Measurements from ENCODE around the gene RGS6. TPM values are rescaled to one million over a fixed set of nuclear protein-coding genes. Genes with fewer than 3 reads are reported as not detected.

RGS6 gene
- total RNA-seq, 1 donor from 2014 or later: not detected

DNA sequence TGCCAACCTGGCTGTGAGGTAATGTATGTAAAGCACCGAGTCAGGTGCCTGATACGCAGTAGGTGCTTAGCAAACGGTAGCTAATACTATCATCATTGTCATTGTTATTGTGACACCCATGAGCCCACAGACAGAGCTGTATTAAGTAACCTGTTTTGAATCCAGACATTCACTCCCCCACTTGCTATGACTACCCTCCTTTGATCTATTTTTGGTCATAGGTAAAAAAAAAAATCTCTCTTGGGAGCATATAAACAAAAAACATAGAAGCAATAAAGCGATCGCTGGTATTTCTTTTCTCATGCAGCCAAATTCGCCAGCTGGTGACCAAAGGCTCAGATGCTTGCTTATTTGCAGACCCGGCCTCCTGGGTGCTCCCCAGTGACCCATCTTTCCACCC lies 631.4 kb downstream of the RGS6 start:
- DNase-seq (ENCODE audit: extremely low read depth, low read depth, low spot score): no peak

GRCh38 chr14:72565149-72565559 lies 632.9 kb downstream of the RGS6 start:
- DNase-seq (ENCODE audit: extremely low read depth, low read depth, low spot score): no peak

- DNase-seq (ENCODE audit: extremely low read depth, low read depth, low spot score): no peak
Observed at GRCh38 chr14:72565917-72566316, 633.7 kb downstream of the RGS6 start.

GRCh38 chr14:72567226-72567625 lies 635.0 kb downstream of the RGS6 start:
- DNase-seq (ENCODE audit: extremely low read depth, low read depth, low spot score): no peak

DNA sequence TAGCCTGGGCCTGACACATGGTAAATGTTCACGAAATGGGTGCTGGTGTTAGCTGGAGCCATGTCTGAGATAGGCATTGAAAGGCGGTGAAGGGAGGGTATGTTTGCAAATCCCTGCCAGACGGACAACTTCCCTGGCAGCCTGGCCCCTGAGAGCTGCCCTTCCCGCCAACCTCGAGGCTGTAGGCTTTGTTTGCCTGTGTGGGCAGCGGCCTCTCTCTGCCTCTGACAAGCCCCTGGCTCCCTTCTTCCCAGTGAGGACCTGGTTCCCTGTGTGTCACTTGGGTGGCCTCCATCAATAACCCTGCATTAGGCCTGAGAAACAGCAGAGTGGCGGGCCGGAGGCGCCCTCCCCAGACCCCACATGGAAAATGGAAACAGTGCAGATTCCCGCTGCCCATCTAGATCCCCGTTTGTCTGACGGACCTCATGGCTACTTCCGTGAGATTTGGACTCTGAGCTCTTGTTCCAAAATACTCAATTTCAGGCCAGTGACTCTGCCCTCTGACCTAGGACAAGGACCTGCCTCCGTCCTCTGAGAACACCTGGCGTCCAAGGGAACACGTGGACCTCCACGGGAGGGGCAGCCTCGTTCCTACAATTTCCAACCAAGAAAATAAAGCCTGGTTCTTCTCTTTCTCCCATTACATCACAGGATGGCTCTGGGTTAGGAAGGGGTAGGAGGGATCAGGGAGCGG lies 636.2 kb downstream of the RGS6 start:
- no peak for DNase-seq (ENCODE audit: extremely low read depth, low read depth, low spot score)

DNA sequence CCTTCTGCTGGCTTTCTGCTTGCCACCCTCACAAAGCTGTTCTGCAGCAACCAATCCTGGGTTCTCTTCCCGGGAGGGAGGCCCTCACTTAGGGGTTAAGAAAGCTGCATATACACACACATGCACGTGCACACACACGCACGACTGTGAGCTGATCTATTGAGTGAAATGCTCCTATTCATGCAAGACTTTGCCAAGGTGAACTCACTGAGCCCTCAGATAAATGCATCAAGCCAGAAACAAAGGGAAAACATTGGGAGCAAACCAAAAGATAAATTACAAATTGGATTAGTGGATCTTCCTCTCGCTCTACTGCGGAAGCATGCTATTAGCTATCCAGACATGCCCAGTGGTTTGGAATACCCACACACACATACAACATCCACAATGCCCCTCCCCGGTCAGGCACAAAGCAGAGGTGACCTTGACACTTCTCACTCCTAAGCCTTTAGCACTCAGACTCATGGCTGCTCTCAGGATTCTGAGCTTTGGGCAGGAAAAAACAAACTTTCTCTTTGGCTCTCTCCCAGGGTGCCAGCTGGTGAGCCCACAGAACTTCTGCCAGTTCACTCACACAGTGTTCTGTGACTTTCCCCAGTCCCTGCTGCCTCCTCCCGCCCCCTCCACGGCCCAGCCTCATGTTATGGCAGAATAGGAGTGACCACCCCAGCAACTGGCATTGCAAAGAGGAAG lies 641.6 kb downstream of the RGS6 start:
- DNase-seq (ENCODE audit: extremely low read depth, low read depth, low spot score): no peak

DNA sequence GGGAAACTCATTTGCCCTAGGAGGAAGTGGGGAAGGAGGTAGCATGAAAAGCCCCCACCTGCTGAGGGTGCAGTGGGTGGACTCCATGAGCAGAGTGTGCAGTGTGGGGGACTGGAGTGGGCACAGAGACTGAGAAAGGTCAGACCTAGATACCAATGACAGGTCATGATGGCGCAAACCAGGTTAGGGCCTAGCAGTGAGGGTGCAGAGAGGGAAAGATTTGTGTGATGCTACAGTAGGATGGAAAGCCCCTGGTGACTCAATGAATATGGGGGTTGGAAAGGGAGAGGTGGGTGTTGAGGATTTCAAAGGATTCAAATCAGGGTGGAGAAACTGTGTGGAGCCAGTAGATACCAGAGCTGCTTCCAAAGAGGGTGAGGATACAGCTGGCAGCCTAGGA lies 642.5 kb downstream of the RGS6 start:
- no peak for DNase-seq (ENCODE audit: extremely low read depth, low read depth, low spot score)

GRCh38 chr14:72576258-72576657 lies 644.0 kb downstream of the RGS6 start:
- DNase-seq (ENCODE audit: extremely low read depth, low read depth, low spot score): no peak

DNA sequence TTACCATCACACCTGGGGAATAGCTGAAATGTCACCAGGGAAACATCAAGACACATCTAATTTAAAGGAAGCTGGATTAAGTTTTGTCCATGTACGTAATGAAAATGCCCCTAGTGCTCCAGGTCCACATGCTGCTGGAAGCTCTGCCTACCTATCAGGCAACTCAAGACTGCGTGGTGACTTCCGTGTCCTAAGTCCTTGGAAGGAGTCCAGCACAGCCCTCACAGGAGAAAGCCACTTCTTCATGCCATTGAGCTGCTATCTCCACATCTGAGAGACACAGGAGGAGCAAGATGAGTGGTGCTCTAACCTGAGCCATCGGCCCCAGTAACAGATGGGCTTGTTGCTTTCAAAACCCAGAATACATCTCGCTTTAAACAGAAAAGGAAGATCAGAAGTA lies 645.3 kb downstream of the RGS6 start:
- no peak for DNase-seq (ENCODE audit: extremely low read depth, low read depth, low spot score)

GRCh38 chr14:72578514-72578913 lies 646.3 kb downstream of the RGS6 start:
- DNase-seq (ENCODE audit: extremely low read depth, low read depth, low spot score): no peak

- DNase-seq (ENCODE audit: extremely low read depth, low read depth, low spot score): no peak
Observed at GRCh38 chr14:72582582-72582981, 650.4 kb downstream of the RGS6 start.

- no peak for DNase-seq (ENCODE audit: extremely low read depth, low read depth, low spot score)
Observed at GRCh38 chr14:72583316-72584272, 651.4 kb downstream of the RGS6 start.

- no peak for DNase-seq (ENCODE audit: extremely low read depth, low read depth, low spot score)
Observed at GRCh38 chr14:72588521-72588920, 656.3 kb downstream of the RGS6 start.

DNA sequence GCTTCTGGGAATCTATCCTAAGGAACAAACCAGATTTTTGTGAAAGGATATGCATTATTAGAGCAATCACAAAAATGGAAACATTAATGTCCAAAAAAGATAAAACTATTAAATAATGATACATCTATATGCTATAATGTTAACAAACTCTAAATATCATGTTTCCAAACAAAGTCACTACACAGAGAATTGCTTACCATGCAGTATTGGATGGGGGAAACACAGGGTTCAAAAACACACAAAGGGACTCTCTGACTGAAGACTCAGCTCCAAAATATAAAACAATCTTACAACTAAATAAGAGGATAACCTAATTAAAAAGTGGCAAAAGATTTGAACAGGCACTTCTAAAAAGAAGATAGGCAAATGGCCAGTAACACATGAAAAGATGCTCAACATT lies 657.4 kb downstream of the RGS6 start:
- no peak for DNase-seq (ENCODE audit: extremely low read depth, low read depth, low spot score)

DNA sequence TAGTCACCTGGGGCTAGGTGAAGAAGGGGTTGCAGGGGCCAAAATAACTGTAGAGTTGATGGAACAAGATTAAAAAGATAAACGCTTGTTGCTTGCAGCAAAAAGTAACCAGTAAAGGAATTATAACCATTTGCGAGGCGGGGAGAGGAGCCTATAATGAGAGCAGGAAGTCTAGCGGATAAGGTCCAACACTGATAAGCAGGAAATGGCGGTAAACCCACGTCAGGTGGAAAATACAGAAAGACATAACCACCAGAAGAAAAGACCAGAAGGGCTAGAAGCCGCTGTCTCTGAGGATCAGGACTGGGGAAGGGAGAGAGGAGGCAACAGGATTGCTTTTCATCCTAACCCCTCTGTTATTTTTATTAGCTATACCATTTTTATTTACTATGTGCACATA lies 658.3 kb downstream of the RGS6 start:
- DNase-seq (ENCODE audit: extremely low read depth, low read depth, low spot score): no peak

DNA sequence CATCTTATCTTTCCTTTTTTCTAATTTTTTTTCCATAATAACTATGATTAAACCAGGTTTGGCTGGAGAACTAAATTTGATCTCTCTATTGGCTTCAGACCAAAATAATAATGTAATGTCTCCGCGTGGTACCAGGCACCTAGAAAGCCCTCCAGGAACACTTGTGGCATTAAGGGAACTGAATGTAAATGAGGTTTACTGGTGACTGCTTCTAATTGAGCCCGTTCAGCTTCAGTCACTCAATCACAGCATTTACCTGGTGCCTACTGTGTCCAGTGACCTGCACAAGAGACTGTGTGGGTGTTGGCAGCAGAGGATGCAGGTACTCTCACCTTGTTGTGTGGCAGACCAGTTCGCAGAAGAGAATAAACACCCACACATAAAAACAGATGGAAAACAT lies 659.2 kb downstream of the RGS6 start:
- no peak for DNase-seq (ENCODE audit: extremely low read depth, low read depth, low spot score)

DNA sequence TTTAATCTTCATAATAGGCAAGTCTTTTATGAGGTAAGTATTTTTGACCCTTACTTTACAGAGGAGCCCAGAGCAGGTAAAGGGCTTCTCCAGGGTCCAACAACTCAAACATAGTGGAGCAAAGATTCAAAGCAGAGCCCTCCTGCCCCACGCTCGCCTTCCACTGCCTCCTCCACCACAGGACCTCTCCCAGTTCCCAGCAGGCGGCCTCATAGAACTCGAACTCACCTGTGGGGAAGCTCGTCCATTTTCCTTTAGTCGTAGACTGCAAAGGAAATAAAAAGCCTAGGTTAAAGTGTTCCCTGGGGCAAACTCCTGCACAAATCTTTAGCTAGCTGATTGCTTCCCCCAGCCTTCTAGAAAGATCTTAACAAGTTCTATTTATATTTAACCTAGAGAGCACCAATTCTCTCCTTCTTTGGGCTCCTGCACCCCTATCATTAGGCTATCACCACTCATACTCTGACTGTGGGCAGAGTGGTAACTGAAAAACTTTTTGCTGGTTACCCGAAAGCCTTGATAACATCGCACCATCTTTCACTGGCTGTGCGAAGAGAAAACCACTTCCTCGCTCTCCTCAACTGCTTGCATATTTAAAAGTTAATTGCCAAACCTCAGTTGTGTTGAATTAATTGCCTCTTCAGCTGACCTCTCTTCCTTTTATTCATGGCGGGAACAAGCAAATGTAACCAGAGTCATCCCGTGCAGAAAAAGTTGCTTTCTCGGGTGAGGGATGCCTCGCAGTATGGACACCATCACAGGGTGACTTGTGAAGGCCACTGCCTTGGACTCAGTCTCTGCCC lies 662.1 kb downstream of the RGS6 start:
- DNase-seq (ENCODE audit: extremely low read depth, low read depth, low spot score): no peak

DNA sequence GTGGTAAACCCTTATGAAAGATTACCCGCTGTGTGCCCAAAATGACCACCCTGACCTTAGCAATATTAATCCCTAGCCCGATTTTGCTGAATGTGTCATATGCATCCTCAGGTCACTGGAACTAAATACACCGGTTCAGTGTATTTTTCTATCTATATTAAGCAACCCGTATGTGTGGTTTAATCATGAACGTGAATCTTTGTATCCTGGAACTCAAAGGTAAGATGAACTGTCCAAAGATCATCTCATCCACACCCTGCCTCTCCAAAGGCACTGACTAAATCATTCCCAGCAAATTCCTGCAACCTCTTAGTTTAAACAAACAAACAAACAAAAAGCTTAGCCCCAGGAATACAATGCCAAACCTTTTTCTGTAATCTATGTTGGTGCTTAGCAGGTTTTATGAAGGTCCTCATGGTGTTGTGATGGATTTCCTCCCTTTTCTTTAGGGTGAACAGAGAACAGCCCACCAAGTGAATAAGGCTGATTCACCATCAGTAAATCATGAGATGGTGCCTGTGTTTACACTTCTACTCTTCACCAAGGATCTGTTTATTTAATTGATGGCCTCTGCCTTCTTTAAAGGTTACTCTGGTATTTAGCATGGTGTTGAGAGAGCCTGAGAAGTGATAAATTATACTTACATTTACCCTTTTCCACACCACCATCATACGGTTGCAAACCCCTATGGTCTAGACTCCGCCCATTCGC lies 663.1 kb downstream of the RGS6 start:
- DNase-seq (ENCODE audit: extremely low read depth, low read depth, low spot score): no peak

DNA sequence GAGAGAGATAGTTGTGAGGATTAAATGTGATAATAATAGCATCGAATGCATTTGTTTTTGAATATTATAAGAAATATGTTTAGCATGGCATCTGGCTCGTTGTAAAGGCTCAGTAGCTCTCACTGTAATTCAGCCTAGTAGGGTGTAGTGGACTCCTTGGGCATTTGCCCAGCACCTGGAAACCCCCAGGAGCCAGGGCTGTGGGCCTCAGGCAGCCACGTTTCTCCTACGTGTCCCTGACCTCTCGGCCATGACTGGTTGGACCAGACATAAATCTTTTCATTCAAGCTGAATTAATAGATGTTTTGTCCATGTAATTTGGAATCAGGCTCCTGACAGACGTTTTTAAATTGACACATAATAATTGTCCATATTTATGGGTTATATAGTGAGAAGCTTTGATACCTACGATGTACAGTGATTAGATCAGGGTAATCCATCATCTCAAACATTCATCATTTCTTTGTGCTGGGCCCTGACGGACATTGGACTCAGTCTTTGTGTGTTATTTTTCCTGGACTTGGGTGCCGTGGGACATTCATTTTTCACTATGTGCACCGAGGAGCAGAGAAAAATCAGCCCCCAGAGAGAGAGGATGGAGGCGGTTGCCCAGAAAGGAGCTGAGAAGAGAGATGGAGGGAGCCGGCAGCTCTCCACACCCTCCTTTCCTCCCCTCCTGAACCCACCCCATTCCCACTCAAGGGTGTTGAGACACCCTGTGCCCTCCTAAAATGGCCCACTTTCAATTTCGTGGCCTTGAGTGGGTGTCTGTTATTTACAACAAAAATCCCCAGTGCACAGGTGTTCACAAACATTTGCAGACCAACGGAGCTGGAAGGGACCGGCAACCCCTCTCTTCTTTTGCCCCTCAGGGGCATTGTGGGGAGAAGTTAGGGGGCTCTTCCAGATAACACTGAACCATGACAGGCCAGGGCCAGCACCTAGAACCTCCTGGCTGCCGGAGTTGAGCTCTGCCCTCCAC lies 665.3 kb downstream of the RGS6 start:
- DNase-seq (ENCODE audit: extremely low read depth, low read depth, low spot score): no peak
